C4-2B (cell line): ENCODE results near the gene SPATA12.

Experiments used
- ZFX ChIP-seq: fragments of 450-650 bp; IDR thresholded peaks from 2 replicates; pipeline ENCODE4 v1.6.1; 2017
- TF ChIP-seq, protein P1 (sequence below): fragments of 450-650 bp; conservative IDR thresholded peaks from 2 replicates; pipeline ENCODE4 v1.5.1; 2017; ENCODE audit warnings: mild to moderate bottlenecking

DNA sequence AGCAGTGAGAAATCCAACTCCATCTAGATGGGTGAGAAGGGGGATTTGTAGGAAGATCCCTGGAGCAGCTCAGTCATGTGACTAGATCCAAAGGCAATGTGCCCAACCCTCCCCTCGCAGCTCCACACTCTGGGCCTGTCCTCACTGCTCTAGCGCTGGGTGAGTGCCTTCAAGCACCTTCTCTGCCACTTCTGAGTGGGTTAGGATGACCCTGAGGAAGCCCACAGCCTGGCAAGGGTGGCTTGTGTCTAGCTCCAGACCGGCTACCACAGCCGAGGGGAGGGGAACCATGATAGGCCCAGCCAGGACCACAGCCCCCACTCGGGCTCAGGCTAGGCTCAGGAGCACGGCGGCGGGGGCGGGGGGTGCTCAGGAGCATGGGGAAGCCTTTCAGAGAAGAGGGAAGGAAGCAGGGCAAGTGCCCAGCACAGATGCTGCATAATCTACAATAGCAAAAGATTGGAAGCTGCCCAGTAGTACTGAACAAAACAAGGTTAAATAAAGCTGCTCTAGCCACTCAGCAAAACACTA is 1.7 kb downstream of the SPATA12 start:
- TF ChIP-seq, protein P1, sequence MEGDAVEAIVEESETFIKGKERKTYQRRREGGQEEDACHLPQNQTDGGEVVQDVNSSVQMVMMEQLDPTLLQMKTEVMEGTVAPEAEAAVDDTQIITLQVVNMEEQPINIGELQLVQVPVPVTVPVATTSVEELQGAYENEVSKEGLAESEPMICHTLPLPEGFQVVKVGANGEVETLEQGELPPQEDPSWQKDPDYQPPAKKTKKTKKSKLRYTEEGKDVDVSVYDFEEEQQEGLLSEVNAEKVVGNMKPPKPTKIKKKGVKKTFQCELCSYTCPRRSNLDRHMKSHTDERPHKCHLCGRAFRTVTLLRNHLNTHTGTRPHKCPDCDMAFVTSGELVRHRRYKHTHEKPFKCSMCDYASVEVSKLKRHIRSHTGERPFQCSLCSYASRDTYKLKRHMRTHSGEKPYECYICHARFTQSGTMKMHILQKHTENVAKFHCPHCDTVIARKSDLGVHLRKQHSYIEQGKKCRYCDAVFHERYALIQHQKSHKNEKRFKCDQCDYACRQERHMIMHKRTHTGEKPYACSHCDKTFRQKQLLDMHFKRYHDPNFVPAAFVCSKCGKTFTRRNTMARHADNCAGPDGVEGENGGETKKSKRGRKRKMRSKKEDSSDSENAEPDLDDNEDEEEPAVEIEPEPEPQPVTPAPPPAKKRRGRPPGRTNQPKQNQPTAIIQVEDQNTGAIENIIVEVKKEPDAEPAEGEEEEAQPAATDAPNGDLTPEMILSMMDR = no peak
- TF ChIP-seq ZFX = no peak
